IMR-90 (cell line): ENCODE results near the gene SPACDR. TPM values are rescaled to one million over a fixed set of nuclear protein-coding genes. Genes with fewer than 3 reads are reported as not detected.

Source experiments
- ATAC-seq: fragments of 200-7000 bp; cut with Tn5 transposase; 2 replicates; pipeline ENCODE4 v1.9.1; 2020; ENCODE audit warnings: low read depth, mild to moderate bottlenecking, moderate library complexity
- BruUV-seq: library from RNA; stranded (reverse); fragments of 400-500 nt; replicated peaks from 2 replicates; lab custom pipeline; 2021; lab: Mats Ljungman, UMichigan
- CTCF ChIA-PET: fragments of 300-600 bp; formaldehyde crosslinking; extraction: SDS; loops from one replicate; lab custom pipeline; 2021; ENCODE audit warnings: antibody characterized with exemption; lab: Yijun Ruan, JAX
- POLR2A ChIA-PET: fragments of 300-600 bp; sonication (Branson Sonifier 250); formaldehyde crosslinking; loops from one replicate; lab custom pipeline; 2022; ENCODE audit warnings: antibody characterized with exemption; ENCODE audit not compliant: unreplicated experiment; lab: Charles Lee
- DNase-seq: peaks from one replicate; pipeline ENCODE4 v3.0.0; 2013
- H2AFZ ChIP-seq: replicated peaks from 2 replicates; pipeline ENCODE3; 2013; ENCODE audit warnings: low read length, mild to moderate bottlenecking; ENCODE audit not compliant: poor library complexity
- H2AK5ac ChIP-seq: 2 replicates; pipeline ENCODE4 v1.6.1; 2013; ENCODE audit warnings: low read depth, low read length, inconsistent platforms
- H2AK9ac ChIP-seq: replicated peaks from 2 replicates; pipeline ENCODE3; 2013; ENCODE audit warnings: mild to moderate bottlenecking, low read depth, low read length, moderate library complexity; ENCODE audit not compliant: poor library complexity
- H2BK120ac ChIP-seq: 2 replicates; pipeline ENCODE4 v1.6.1; 2013; ENCODE audit warnings: low read depth, low read length, inconsistent platforms
- H2BK15ac ChIP-seq: 3 replicates; pipeline ENCODE4 v1.6.1; 2013; ENCODE audit warnings: low read depth, low read length, inconsistent platforms
- H2BK20ac ChIP-seq: 2 replicates; pipeline ENCODE4 v1.6.1; 2013; ENCODE audit warnings: low read depth, mild to moderate bottlenecking, inconsistent platforms, low read length, moderate library complexity
- H2BK5ac ChIP-seq: 2 replicates; pipeline ENCODE4 v1.6.1; 2013; ENCODE audit warnings: mild to moderate bottlenecking, low read depth, low read length, inconsistent platforms; ENCODE audit not compliant: poor library complexity, severe bottlenecking
- H3K14ac ChIP-seq: replicated peaks from 2 replicates; pipeline ENCODE4 v1.6.1; 2013; ENCODE audit warnings: low read depth, low read length, inconsistent platforms
- H3K18ac ChIP-seq: 2 replicates; pipeline ENCODE4 v1.6.1; 2013; ENCODE audit warnings: low read depth, low read length, control low read depth
- H3K23ac ChIP-seq: 2 replicates; pipeline ENCODE4 v1.6.1; 2013; ENCODE audit warnings: low read depth, low read length, inconsistent platforms
- H3K27ac ChIP-seq: 2 replicates; pipeline ENCODE4 v1.5.1; 2013; ENCODE audit warnings: mild to moderate bottlenecking, control low read depth, low read length; ENCODE audit not compliant: insufficient read depth
- H3K27me3 ChIP-seq: 2 replicates; pipeline ENCODE4 v1.6.1; 2013; ENCODE audit warnings: low read length; ENCODE audit not compliant: control insufficient read depth, insufficient read depth
- H3K36me3 ChIP-seq: 2 replicates; pipeline ENCODE4 v1.6.1; 2013; ENCODE audit warnings: low read length, mixed read lengths; ENCODE audit not compliant: control insufficient read depth, insufficient read depth
- H3K4ac ChIP-seq: 2 replicates; pipeline ENCODE4 v1.6.1; 2013; ENCODE audit warnings: low read depth, low read length, inconsistent platforms
- H3K4me1 ChIP-seq: 2 replicates; pipeline ENCODE4 v1.6.1; 2013; ENCODE audit warnings: low read length, mixed read lengths; ENCODE audit not compliant: control insufficient read depth, insufficient read depth
- H3K4me2 ChIP-seq: 2 replicates; pipeline ENCODE4 v1.6.1; 2013; ENCODE audit warnings: low read depth, mild to moderate bottlenecking, control low read depth, low read length, moderate library complexity
- H3K4me3 ChIP-seq: 2 replicates; pipeline ENCODE4 v1.5.1; 2013; ENCODE audit warnings: low read depth, mild to moderate bottlenecking, control low read depth, low read length, moderate library complexity; ENCODE audit not compliant: insufficient read depth
- H3K56ac ChIP-seq: 2 replicates; pipeline ENCODE4 v1.6.1; 2013; ENCODE audit warnings: low read length, inconsistent platforms; ENCODE audit not compliant: insufficient read depth; ENCODE audit errors: extremely low read depth
- H3K79me1 ChIP-seq, 2 experiments: 2 replicates each; pipeline ENCODE4 v1.6.1; 2013; ENCODE audit warnings: low read length in 2 of 2, inconsistent platforms in 1 of 2, low read depth in 1 of 2
- H3K9ac ChIP-seq: 2 replicates; pipeline ENCODE4 v1.6.1; 2013; ENCODE audit warnings: low read depth, low read length, control low read depth
- H3K9me1 ChIP-seq: 2 replicates; pipeline ENCODE4 v1.6.1; 2013; ENCODE audit warnings: low read length, inconsistent platforms; ENCODE audit not compliant: insufficient read depth
- H3K9me3 ChIP-seq: 2 replicates; pipeline ENCODE4 v1.6.1; 2013; ENCODE audit warnings: low read length; ENCODE audit not compliant: control insufficient read depth, insufficient read depth
- H4K20me1 ChIP-seq: 2 replicates; pipeline ENCODE4 v1.6.1; 2013; ENCODE audit warnings: low read length, inconsistent platforms; ENCODE audit not compliant: insufficient read depth
- H4K5ac ChIP-seq: 2 replicates; pipeline ENCODE4 v1.6.1; 2013; ENCODE audit warnings: mild to moderate bottlenecking, low read depth, low read length, control low read depth
- H4K8ac ChIP-seq, 2 experiments: 2 replicates each; pipeline ENCODE4 v1.6.1; 2013; ENCODE audit warnings: low read depth in 2 of 2, low read length in 2 of 2, control low read depth in 1 of 2, inconsistent platforms in 1 of 2
- H4K91ac ChIP-seq: 2 replicates; pipeline ENCODE4 v1.6.1; 2013; ENCODE audit warnings: low read depth, low read length, inconsistent platforms; ENCODE audit not compliant: insufficient read depth
- CEBPB ChIP-seq: IDR thresholded peaks from 2 replicates; pipeline ENCODE4 v1.6.1; 2012; ENCODE audit warnings: low read depth, low read length, improper control_type of control experiment
- FOS ChIP-seq: fragments of 150-350 bp; IDR thresholded peaks from 2 replicates; pipeline ENCODE4 v1.6.1; 2016; ENCODE audit warnings: low read depth, low read length
- MAFK ChIP-seq: IDR thresholded peaks from 2 replicates; pipeline ENCODE4 v1.6.1; 2012; ENCODE audit warnings: low read depth, low read length, improper control_type of control experiment
- MXI1 ChIP-seq: IDR thresholded peaks from 2 replicates; pipeline ENCODE4 v1.6.1; 2012; ENCODE audit warnings: low read depth, mild to moderate bottlenecking, low read length, moderate library complexity, borderline replicate concordance
- NFE2L2 ChIP-seq: fragments of 150-350 bp; IDR thresholded peaks from 2 replicates; pipeline ENCODE4 v1.6.1; 2016; ENCODE audit warnings: low read depth, mild to moderate bottlenecking, low read length
- RCOR1 ChIP-seq: IDR thresholded peaks from 2 replicates; pipeline ENCODE4 v1.6.1; 2012; ENCODE audit warnings: mild to moderate bottlenecking, low read length, improper control_type of control experiment; ENCODE audit not compliant: insufficient replicate concordance
- WGBS, 2 experiments: methylation state at CpG; one replicate each; pipeline versions ENCODE4 v1.1.5 to v1.1.7; 2013; ENCODE audit warnings: missing lambda C conversion rate in 2 of 2; ENCODE audit not compliant: insufficient read length in 1 of 2; ENCODE audit errors: extremely low coverage in 2 of 2; 5-methylcytosine and 5-hydroxymethylcytosine counted together
- dilution Hi-C: fragments of 300-500 bp; cut with HindIII; formaldehyde crosslinking; loops from one replicate; pipeline ENCODE4 v1.14.3; 2018; ENCODE audit warnings: low sequenced_read_pairs; ENCODE audit not compliant: unreplicated experiment
- in situ Hi-C: fragments of 300-500 bp; cut with MboI; formaldehyde crosslinking; loops from 3 replicates; pipeline ENCODE4 v1.14.3; 2019; ENCODE audit warnings: low sequenced_read_pairs, inconsistent platforms, mixed read lengths
- intact Hi-C: fragments of 100-400 bp; cut with micrococcal nuclease; formaldehyde crosslinking; loops from 2 replicates; pipeline ENCODE4 v1.10.0; 2022
- polyA plus RNA-seq, 3 experiments: library from polyadenylated mRNA; depleted of rRNA; stranded (reverse); fragments of >200 nt; gene quantifications; 2 replicates each; pipeline ENCODE4 v1.2.3, GENCODE V29; 2012; ENCODE audit warnings: low replicate concordance in 1 of 3
- total RNA-seq: library from RNA; depleted of rRNA; stranded (reverse); fragments of >200 nt; gene quantifications from 2 replicates; pipeline ENCODE4 v1.2.3, GENCODE V29; 2012
- TF ChIP-seq, protein P1 (sequence below): fragments of 150-350 bp; IDR thresholded peaks from 2 replicates; pipeline ENCODE4 v1.6.1; 2017; ENCODE audit warnings: mild to moderate bottlenecking, antibody characterized with exemption, low read length, low read depth
- TF ChIP-seq, protein P2 (sequence below): fragments of 150-350 bp; IDR thresholded peaks from 2 replicates; pipeline ENCODE4 v1.6.1; 2016; ENCODE audit warnings: low read depth, mild to moderate bottlenecking, low read length, moderate library complexity, borderline replicate concordance

Gene SPACDR
- total and polyA plus RNA-seq, 2 of the 4 experiments (the other 2 are of a cell fraction): 0.54 to 2.1 TPM

DNA sequence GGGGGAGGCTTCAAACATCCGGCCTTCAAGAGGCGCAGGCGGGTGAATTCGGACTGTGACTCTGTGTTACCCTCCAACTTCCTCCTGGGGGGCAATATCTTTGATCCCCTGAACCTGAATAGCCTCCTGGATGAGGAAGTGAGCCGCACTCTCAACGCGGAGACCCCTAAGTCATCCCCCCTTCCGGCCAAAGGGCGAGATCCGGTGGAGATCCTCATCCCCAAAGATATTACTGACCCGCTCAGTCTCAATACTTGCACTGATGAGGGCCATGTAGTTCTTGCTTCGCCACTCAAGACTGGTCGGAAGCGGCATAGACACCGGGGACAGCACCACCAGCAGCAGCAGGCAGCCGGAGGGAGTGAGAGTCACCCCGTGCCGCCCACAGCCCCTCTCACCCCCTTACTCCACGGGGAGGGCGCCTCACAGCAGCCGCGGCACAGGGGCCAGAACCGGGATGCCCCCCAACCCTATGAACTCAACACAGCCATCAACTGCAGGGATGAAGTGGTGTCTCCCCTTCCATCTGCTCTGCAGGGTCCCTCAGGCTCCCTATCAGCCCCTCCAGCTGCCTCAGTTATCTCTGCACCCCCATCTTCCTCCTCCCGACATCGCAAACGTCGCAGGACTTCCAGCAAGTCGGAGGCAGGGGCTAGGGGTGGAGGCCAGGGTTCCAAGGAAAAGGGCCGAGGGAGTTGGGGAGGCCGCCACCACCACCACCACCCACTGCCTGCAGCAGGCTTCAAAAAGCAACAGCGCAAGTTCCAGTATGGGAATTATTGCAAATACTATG is 33.4 kb downstream of the SPACDR start:
- Histone ChIP-seq H3K79me1 (peaks cover 15 to 55% of the 10 kb centered on the region in 2 experiments), H4K91ac (peak overlapping the region; percentile 55), H2BK120ac (no peak overlapping the region), H3K4ac (peak overlapping the region; percentile 85), H2AK9ac (peak overlapping the region; percentile 77), H3K18ac (peak overlapping the region; percentile 3; the same call in 1 of the 2 replicates), H2AFZ (peak overlapping the region; percentile 85), H3K36me3 (peaks cover 28% of the 10 kb centered on the region), H3K9ac (peak overlapping the region; percentile 76), H4K20me1 (peaks cover 13% of the 10 kb centered on the region), H3K23ac (peak overlapping the region; percentile 69), H3K4me1 (peaks cover 8% of the 10 kb centered on the region; the same call in 1 of the 2 replicates), H3K9me3 (no peaks in the 10 kb centered on the region), H3K4me2 (peak overlapping the region; percentile 77), H3K9me1 (peaks cover 13% of the 10 kb centered on the region), H4K5ac (peak overlapping the region; percentile 14; the same call in 1 of the 2 replicates), H3K56ac (peak overlapping the region; percentile 78), H3K27me3 (no peaks in the 10 kb centered on the region), H4K8ac (peak overlapping the region; percentile 18 to 80; a peak in 3 of 4 replicates), H2BK20ac (no peak overlapping the region), H3K27ac (peak overlapping the region; percentile 97), H2BK5ac (peak overlapping the region; percentile 96), H3K14ac (peak overlapping the region; percentile 71), H2AK5ac (peak overlapping the region; percentile 67; the same call in 1 of the 2 replicates), H3K4me3 (peak overlapping the region; percentile 63), H2BK15ac (0 out of 3 replicates have a peak overlapping the region, but pooled peaks have one; percentile 54)
- POLR2A ChIA-PET: no interaction called here
- intact Hi-C loops (no loop called here), dilution Hi-C loops (no loop called here), in situ Hi-C loops (loop anchor here (25.0 kb wide), 1 partner anchor 682 kb away; no protein-coding TSS in a partner anchor)
- CTCF ChIA-PET: no interaction called here
- BruUV-seq: TSS peak; percentile 29
- WGBS, 2 experiments: 18% methylated on average over 10 of the region's 31 CpGs; no CpG with 5 or more reads in 1 of the 2 experiments
- peak; percentile 27 for DNase-seq
- TF ChIP-seq RCOR1 (no peak), NFE2L2 (no peak), CEBPB (no peak), MXI1 (no peak), MAFK (no peak), FOS (no peak)
- TF ChIP-seq, protein P1, sequence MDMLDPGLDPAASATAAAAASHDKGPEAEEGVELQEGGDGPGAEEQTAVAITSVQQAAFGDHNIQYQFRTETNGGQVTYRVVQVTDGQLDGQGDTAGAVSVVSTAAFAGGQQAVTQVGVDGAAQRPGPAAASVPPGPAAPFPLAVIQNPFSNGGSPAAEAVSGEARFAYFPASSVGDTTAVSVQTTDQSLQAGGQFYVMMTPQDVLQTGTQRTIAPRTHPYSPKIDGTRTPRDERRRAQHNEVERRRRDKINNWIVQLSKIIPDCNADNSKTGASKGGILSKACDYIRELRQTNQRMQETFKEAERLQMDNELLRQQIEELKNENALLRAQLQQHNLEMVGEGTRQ: no peak
- TF ChIP-seq, protein P2, sequence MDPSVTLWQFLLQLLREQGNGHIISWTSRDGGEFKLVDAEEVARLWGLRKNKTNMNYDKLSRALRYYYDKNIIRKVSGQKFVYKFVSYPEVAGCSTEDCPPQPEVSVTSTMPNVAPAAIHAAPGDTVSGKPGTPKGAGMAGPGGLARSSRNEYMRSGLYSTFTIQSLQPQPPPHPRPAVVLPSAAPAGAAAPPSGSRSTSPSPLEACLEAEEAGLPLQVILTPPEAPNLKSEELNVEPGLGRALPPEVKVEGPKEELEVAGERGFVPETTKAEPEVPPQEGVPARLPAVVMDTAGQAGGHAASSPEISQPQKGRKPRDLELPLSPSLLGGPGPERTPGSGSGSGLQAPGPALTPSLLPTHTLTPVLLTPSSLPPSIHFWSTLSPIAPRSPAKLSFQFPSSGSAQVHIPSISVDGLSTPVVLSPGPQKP: no peak
- no peak for ATAC-seq
